IMR-90 (cell line): Measurements from ENCODE around the gene BRD8. TPM values are rescaled to one million over a fixed set of nuclear protein-coding genes. Genes with fewer than 3 reads are reported as not detected.

Source experiments
- ATAC-seq: fragments of 200-7000 bp; cut with Tn5 transposase; 2 replicates; pipeline ENCODE4 v1.9.1; 2020; ENCODE audit warnings: low read depth, mild to moderate bottlenecking, moderate library complexity
- BruUV-seq: library from RNA; stranded (reverse); fragments of 400-500 nt; replicated peaks from 2 replicates; lab custom pipeline; 2021; lab: Mats Ljungman, UMichigan
- CTCF ChIA-PET: fragments of 300-600 bp; formaldehyde crosslinking; extraction: SDS; loops from one replicate; lab custom pipeline; 2021; ENCODE audit warnings: antibody characterized with exemption; lab: Yijun Ruan, JAX
- POLR2A ChIA-PET: fragments of 300-600 bp; sonication (Branson Sonifier 250); formaldehyde crosslinking; loops from one replicate; lab custom pipeline; 2022; ENCODE audit warnings: antibody characterized with exemption; ENCODE audit not compliant: unreplicated experiment; lab: Charles Lee
- DNase-seq: peaks from one replicate; pipeline ENCODE4 v3.0.0; 2013
- H2AFZ ChIP-seq: replicated peaks from 2 replicates; pipeline ENCODE3; 2013; ENCODE audit warnings: low read length, mild to moderate bottlenecking; ENCODE audit not compliant: poor library complexity
- H2AK5ac ChIP-seq: 2 replicates; pipeline ENCODE4 v1.6.1; 2013; ENCODE audit warnings: low read depth, low read length, inconsistent platforms
- H2AK9ac ChIP-seq: replicated peaks from 2 replicates; pipeline ENCODE3; 2013; ENCODE audit warnings: mild to moderate bottlenecking, low read depth, low read length, moderate library complexity; ENCODE audit not compliant: poor library complexity
- H2BK120ac ChIP-seq: 2 replicates; pipeline ENCODE4 v1.6.1; 2013; ENCODE audit warnings: low read depth, low read length, inconsistent platforms
- H2BK15ac ChIP-seq: 3 replicates; pipeline ENCODE4 v1.6.1; 2013; ENCODE audit warnings: low read depth, low read length, inconsistent platforms
- H2BK20ac ChIP-seq: 2 replicates; pipeline ENCODE4 v1.6.1; 2013; ENCODE audit warnings: low read depth, mild to moderate bottlenecking, inconsistent platforms, low read length, moderate library complexity
- H2BK5ac ChIP-seq: 2 replicates; pipeline ENCODE4 v1.6.1; 2013; ENCODE audit warnings: mild to moderate bottlenecking, low read depth, low read length, inconsistent platforms; ENCODE audit not compliant: poor library complexity, severe bottlenecking
- H3K14ac ChIP-seq: replicated peaks from 2 replicates; pipeline ENCODE4 v1.6.1; 2013; ENCODE audit warnings: low read depth, low read length, inconsistent platforms
- H3K18ac ChIP-seq: 2 replicates; pipeline ENCODE4 v1.6.1; 2013; ENCODE audit warnings: low read depth, low read length, control low read depth
- H3K23ac ChIP-seq: 2 replicates; pipeline ENCODE4 v1.6.1; 2013; ENCODE audit warnings: low read depth, low read length, inconsistent platforms
- H3K27ac ChIP-seq: 2 replicates; pipeline ENCODE4 v1.5.1; 2013; ENCODE audit warnings: mild to moderate bottlenecking, control low read depth, low read length; ENCODE audit not compliant: insufficient read depth
- H3K27me3 ChIP-seq: 2 replicates; pipeline ENCODE4 v1.6.1; 2013; ENCODE audit warnings: low read length; ENCODE audit not compliant: control insufficient read depth, insufficient read depth
- H3K36me3 ChIP-seq: 2 replicates; pipeline ENCODE4 v1.6.1; 2013; ENCODE audit warnings: low read length, mixed read lengths; ENCODE audit not compliant: control insufficient read depth, insufficient read depth
- H3K4ac ChIP-seq: 2 replicates; pipeline ENCODE4 v1.6.1; 2013; ENCODE audit warnings: low read depth, low read length, inconsistent platforms
- H3K4me1 ChIP-seq: 2 replicates; pipeline ENCODE4 v1.6.1; 2013; ENCODE audit warnings: low read length, mixed read lengths; ENCODE audit not compliant: control insufficient read depth, insufficient read depth
- H3K4me2 ChIP-seq: 2 replicates; pipeline ENCODE4 v1.6.1; 2013; ENCODE audit warnings: low read depth, mild to moderate bottlenecking, control low read depth, low read length, moderate library complexity
- H3K4me3 ChIP-seq: 2 replicates; pipeline ENCODE4 v1.5.1; 2013; ENCODE audit warnings: low read depth, mild to moderate bottlenecking, control low read depth, low read length, moderate library complexity; ENCODE audit not compliant: insufficient read depth
- H3K56ac ChIP-seq: 2 replicates; pipeline ENCODE4 v1.6.1; 2013; ENCODE audit warnings: low read length, inconsistent platforms; ENCODE audit not compliant: insufficient read depth; ENCODE audit errors: extremely low read depth
- H3K79me1 ChIP-seq, 2 experiments: 2 replicates each; pipeline ENCODE4 v1.6.1; 2013; ENCODE audit warnings: low read length in 2 of 2, inconsistent platforms in 1 of 2, low read depth in 1 of 2
- H3K9ac ChIP-seq: 2 replicates; pipeline ENCODE4 v1.6.1; 2013; ENCODE audit warnings: low read depth, low read length, control low read depth
- H3K9me1 ChIP-seq: 2 replicates; pipeline ENCODE4 v1.6.1; 2013; ENCODE audit warnings: low read length, inconsistent platforms; ENCODE audit not compliant: insufficient read depth
- H3K9me3 ChIP-seq: 2 replicates; pipeline ENCODE4 v1.6.1; 2013; ENCODE audit warnings: low read length; ENCODE audit not compliant: control insufficient read depth, insufficient read depth
- H4K20me1 ChIP-seq: 2 replicates; pipeline ENCODE4 v1.6.1; 2013; ENCODE audit warnings: low read length, inconsistent platforms; ENCODE audit not compliant: insufficient read depth
- H4K5ac ChIP-seq: 2 replicates; pipeline ENCODE4 v1.6.1; 2013; ENCODE audit warnings: mild to moderate bottlenecking, low read depth, low read length, control low read depth
- H4K8ac ChIP-seq, 2 experiments: 2 replicates each; pipeline ENCODE4 v1.6.1; 2013; ENCODE audit warnings: low read depth in 2 of 2, low read length in 2 of 2, control low read depth in 1 of 2, inconsistent platforms in 1 of 2
- H4K91ac ChIP-seq: 2 replicates; pipeline ENCODE4 v1.6.1; 2013; ENCODE audit warnings: low read depth, low read length, inconsistent platforms; ENCODE audit not compliant: insufficient read depth
- BHLHE40 ChIP-seq: fragments of 150-350 bp; IDR thresholded peaks from 2 replicates; pipeline ENCODE4 v1.6.1; 2016; ENCODE audit warnings: mild to moderate bottlenecking, low read depth, low read length
- POLR2A ChIP-seq: IDR thresholded peaks from 2 replicates; pipeline ENCODE4 v1.6.1; 2012; ENCODE audit warnings: mild to moderate bottlenecking, low read depth, low read length
- RFX5 ChIP-seq: IDR thresholded peaks from 2 replicates; pipeline ENCODE4 v1.8.0; 2012; ENCODE audit warnings: low read depth, mild to moderate bottlenecking, low read length, moderate library complexity
- SMC3 ChIP-seq: fragments of 150-350 bp; IDR thresholded peaks from 2 replicates; pipeline ENCODE4 v1.6.1; 2016; ENCODE audit warnings: low read depth, mild to moderate bottlenecking, antibody characterized with exemption, low read length, moderate library complexity
- WGBS, 2 experiments: methylation state at CpG; one replicate each; pipeline versions ENCODE4 v1.1.5 to v1.1.7; 2013; ENCODE audit warnings: missing lambda C conversion rate in 2 of 2; ENCODE audit not compliant: insufficient read length in 1 of 2; ENCODE audit errors: extremely low coverage in 2 of 2; 5-methylcytosine and 5-hydroxymethylcytosine counted together
- dilution Hi-C: fragments of 300-500 bp; cut with HindIII; formaldehyde crosslinking; loops from one replicate; pipeline ENCODE4 v1.14.3; 2018; ENCODE audit warnings: low sequenced_read_pairs; ENCODE audit not compliant: unreplicated experiment
- in situ Hi-C: fragments of 300-500 bp; cut with MboI; formaldehyde crosslinking; loops from 3 replicates; pipeline ENCODE4 v1.14.3; 2019; ENCODE audit warnings: low sequenced_read_pairs, inconsistent platforms, mixed read lengths
- intact Hi-C: fragments of 100-400 bp; cut with micrococcal nuclease; formaldehyde crosslinking; loops from 2 replicates; pipeline ENCODE4 v1.10.0; 2022
- polyA plus RNA-seq, 3 experiments: library from polyadenylated mRNA; depleted of rRNA; stranded (reverse); fragments of >200 nt; gene quantifications; 2 replicates each; pipeline ENCODE4 v1.2.3, GENCODE V29; 2012; ENCODE audit warnings: low replicate concordance in 1 of 3
- total RNA-seq: library from RNA; depleted of rRNA; stranded (reverse); fragments of >200 nt; gene quantifications from 2 replicates; pipeline ENCODE4 v1.2.3, GENCODE V29; 2012
- TF ChIP-seq, protein P1 (sequence below): conservative IDR thresholded peaks from 2 replicates; pipeline ENCODE4 v1.5.1; 2012; ENCODE audit warnings: mild to moderate bottlenecking, low read depth, low read length, improper control_type of control experiment

Gene BRD8
- total and polyA plus RNA-seq, 2 of the 4 experiments (the other 2 are of a cell fraction) = 36.9 to 43.6 TPM

DNA sequence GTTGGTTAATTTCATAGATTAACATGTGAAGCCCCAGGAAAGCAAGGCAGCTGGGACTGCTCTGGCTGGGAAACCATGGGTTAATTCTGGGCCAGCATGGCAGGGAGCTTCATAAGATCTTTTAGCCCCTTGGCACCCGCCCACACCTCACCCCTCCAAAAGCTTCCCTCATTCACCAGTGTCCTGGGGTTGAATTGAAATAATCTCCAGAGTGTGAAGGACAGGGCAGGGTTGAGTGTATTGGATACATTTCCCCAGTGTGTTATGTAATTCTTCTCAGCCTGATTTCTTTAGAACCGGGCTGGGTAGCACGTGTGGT lies 75.2 kb downstream of the BRD8 start:
- Histone ChIP-seq H3K79me1 (no peaks in the 10 kb centered on the region), H2BK120ac (no peak overlapping the region), H2AK9ac (no peak overlapping the region), H2AK5ac (no peak overlapping the region), H3K27me3 (peaks cover 5% of the 10 kb centered on the region; the same call in 1 of the 2 replicates), H2BK5ac (no peak overlapping the region), H3K9me1 (no peaks in the 10 kb centered on the region), H3K4me3 (no peak overlapping the region), H3K36me3 (no peaks in the 10 kb centered on the region), H3K27ac (no peak overlapping the region), H3K14ac (no peak overlapping the region), H3K56ac (no peak overlapping the region), H2BK20ac (no peak overlapping the region), H4K20me1 (no peaks in the 10 kb centered on the region), H2BK15ac (no peak overlapping the region), H2AFZ (no peak overlapping the region), H4K5ac (no peak overlapping the region), H3K4ac (no peak overlapping the region), H4K91ac (no peak overlapping the region), H3K4me1 (no peaks in the 10 kb centered on the region), H3K18ac (no peak overlapping the region), H3K9me3 (no peaks in the 10 kb centered on the region), H3K23ac (no peak overlapping the region), H3K4me2 (no peak overlapping the region), H3K9ac (no peak overlapping the region), H4K8ac (no peak overlapping the region)
- intact Hi-C loops (no loop called here), dilution Hi-C loops (no loop called here), in situ Hi-C loops (no loop called here)
- DNase-seq (no peak), ATAC-seq (no peak)
- ChIA-PET CTCF (no interaction called here), POLR2A (no interaction called here)
- BruUV-seq = no TSS peak
- TF ChIP-seq POLR2A (no peak), RFX5 (no peak), BHLHE40 (no peak), SMC3 (no peak)
- TF ChIP-seq, protein P1, sequence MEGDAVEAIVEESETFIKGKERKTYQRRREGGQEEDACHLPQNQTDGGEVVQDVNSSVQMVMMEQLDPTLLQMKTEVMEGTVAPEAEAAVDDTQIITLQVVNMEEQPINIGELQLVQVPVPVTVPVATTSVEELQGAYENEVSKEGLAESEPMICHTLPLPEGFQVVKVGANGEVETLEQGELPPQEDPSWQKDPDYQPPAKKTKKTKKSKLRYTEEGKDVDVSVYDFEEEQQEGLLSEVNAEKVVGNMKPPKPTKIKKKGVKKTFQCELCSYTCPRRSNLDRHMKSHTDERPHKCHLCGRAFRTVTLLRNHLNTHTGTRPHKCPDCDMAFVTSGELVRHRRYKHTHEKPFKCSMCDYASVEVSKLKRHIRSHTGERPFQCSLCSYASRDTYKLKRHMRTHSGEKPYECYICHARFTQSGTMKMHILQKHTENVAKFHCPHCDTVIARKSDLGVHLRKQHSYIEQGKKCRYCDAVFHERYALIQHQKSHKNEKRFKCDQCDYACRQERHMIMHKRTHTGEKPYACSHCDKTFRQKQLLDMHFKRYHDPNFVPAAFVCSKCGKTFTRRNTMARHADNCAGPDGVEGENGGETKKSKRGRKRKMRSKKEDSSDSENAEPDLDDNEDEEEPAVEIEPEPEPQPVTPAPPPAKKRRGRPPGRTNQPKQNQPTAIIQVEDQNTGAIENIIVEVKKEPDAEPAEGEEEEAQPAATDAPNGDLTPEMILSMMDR = no peak
- WGBS, 2 experiments = no CpG with 5 or more reads among the region's 3 CpGs
